Uterus (tissue), 2 donors: Measurements from ENCODE around the gene NAMPT.

Experiments used
- POLR2A ChIP-seq, 2 donors: fragments of 450-650 bp; IDR thresholded peaks; one replicate each; pipeline ENCODE4 v1.6.1; 2016; ENCODE audit warnings: antibody characterized with exemption in 2 of 2, mild to moderate bottlenecking in 1 of 2, moderate library complexity in 1 of 2
- TF ChIP-seq, protein P1 (sequence below), 4 experiments: fragments of 200-600 bp in 2 of 4; fragments of 450-650 bp in 2 of 4; sonication (generic) in 2 of 4; IDR thresholded peaks; one replicate each; pipeline ENCODE4 v1.5.1; 2016 to 2019; ENCODE audit warnings: antibody characterized with exemption in 4 of 4, mild to moderate bottlenecking in 2 of 4, moderate library complexity in 1 of 4

DNA sequence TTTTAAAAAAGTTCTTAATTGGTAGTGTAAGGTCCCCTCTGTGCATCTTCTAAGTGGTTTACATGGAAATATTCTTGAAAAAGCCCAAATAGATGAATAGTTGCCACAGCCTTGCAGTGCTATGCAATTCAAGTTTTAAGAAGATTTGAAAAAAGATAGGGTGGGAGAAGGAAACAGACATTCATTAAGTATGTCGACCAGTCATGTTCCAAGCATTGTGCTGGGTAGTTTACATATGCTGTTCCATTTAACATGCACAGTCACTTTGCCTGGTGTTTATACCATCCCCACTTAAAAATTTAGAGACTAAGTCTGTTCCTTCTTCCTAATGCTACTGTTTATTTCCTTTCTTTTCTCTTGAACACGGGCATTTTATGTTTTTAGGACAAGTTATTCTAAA lies 28.1 kb upstream of the NAMPT start:
- TF ChIP-seq, protein P1, sequence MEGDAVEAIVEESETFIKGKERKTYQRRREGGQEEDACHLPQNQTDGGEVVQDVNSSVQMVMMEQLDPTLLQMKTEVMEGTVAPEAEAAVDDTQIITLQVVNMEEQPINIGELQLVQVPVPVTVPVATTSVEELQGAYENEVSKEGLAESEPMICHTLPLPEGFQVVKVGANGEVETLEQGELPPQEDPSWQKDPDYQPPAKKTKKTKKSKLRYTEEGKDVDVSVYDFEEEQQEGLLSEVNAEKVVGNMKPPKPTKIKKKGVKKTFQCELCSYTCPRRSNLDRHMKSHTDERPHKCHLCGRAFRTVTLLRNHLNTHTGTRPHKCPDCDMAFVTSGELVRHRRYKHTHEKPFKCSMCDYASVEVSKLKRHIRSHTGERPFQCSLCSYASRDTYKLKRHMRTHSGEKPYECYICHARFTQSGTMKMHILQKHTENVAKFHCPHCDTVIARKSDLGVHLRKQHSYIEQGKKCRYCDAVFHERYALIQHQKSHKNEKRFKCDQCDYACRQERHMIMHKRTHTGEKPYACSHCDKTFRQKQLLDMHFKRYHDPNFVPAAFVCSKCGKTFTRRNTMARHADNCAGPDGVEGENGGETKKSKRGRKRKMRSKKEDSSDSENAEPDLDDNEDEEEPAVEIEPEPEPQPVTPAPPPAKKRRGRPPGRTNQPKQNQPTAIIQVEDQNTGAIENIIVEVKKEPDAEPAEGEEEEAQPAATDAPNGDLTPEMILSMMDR (IDR thresholded peaks at IDR 0.05): no peak
- no peak for TF ChIP-seq POLR2A (IDR thresholded peaks at IDR 0.05)
